Stimulated activated memory B cell treated with anti-CD40 and anti-IgM and Interleukin-4, amounts not matched to agents 10 μg/mL and 1 μg/mL and 100 μg/mL, for 72 hours (primary cell): Measurements from ENCODE around the gene BTBD3.

Experiments
- ATAC-seq: fragments of 150-1000 bp; cut with Tn5 transposase; 2 replicates; pipeline ENCODE4 v1.10.0; 2021
- H3K27ac Mint-ChIP-seq: one replicate; pipeline ENCODE4 v1.8.0; 2022; ENCODE audit warnings: mild to moderate bottlenecking, mixed read lengths
- H3K27me3 Mint-ChIP-seq: one replicate; pipeline ENCODE4 v1.8.0; 2022; ENCODE audit warnings: mixed read lengths
- H3K36me3 Mint-ChIP-seq: one replicate; pipeline ENCODE4 v1.8.0; 2022; ENCODE audit warnings: mixed read lengths
- H3K4me1 Mint-ChIP-seq: one replicate; pipeline ENCODE4 v1.8.0; 2022; ENCODE audit warnings: mixed read lengths
- H3K4me3 Mint-ChIP-seq: one replicate; pipeline ENCODE4 v1.8.0; 2022; ENCODE audit warnings: mild to moderate bottlenecking, moderate library complexity, mixed read lengths
- H3K9me3 Mint-ChIP-seq: one replicate; pipeline ENCODE4 v1.8.0; 2022; ENCODE audit warnings: mixed read lengths

Gene BTBD3

GRCh38 chr20:11905460-11906179, 12.1 kb upstream of the BTBD3 start:
- H3K27ac Mint-ChIP-seq: no peak overlapping the region
- no peak for ATAC-seq
- no peaks in the 10 kb centered on the region for H3K27me3 Mint-ChIP-seq
- no peaks in the 10 kb centered on the region for H3K36me3 Mint-ChIP-seq
- no peak overlapping the region for H3K4me3 Mint-ChIP-seq
- no peaks in the 10 kb centered on the region for H3K9me3 Mint-ChIP-seq
- no peaks in the 10 kb centered on the region for H3K4me1 Mint-ChIP-seq

- H3K27ac Mint-ChIP-seq: no peak overlapping the region
- H3K27me3 Mint-ChIP-seq: no peaks in the 10 kb centered on the region
- no peaks in the 10 kb centered on the region for H3K9me3 Mint-ChIP-seq
- no peak overlapping the region for H3K4me3 Mint-ChIP-seq
- H3K4me1 Mint-ChIP-seq: no peaks in the 10 kb centered on the region
- no peaks in the 10 kb centered on the region for H3K36me3 Mint-ChIP-seq
- ATAC-seq: no peak
These were observed 10.8 kb upstream of the BTBD3 start for GRCh38 chr20:11906626-11907480.

- no peak overlapping the region for H3K4me3 Mint-ChIP-seq
- H3K27ac Mint-ChIP-seq: no peak overlapping the region
- no peaks in the 10 kb centered on the region for H3K27me3 Mint-ChIP-seq
- ATAC-seq: no peak
- H3K36me3 Mint-ChIP-seq: no peaks in the 10 kb centered on the region
- no peaks in the 10 kb centered on the region for H3K4me1 Mint-ChIP-seq
- no peaks in the 10 kb centered on the region for H3K9me3 Mint-ChIP-seq
These were observed 10.1 kb upstream of the BTBD3 start for GRCh38 chr20:11907621-11908020.

GRCh38 chr20:11912013-11912658, 5.6 kb upstream of the BTBD3 start:
- Mint-ChIP-seq H3K27ac (no peak overlapping the region), H3K27me3 (no peaks in the 10 kb centered on the region), H3K36me3 (no peaks in the 10 kb centered on the region), H3K4me1 (no peaks in the 10 kb centered on the region), H3K9me3 (no peaks in the 10 kb centered on the region), H3K4me3 (no peak overlapping the region)
- ATAC-seq: no peak

GRCh38 chr20:11912659-11913415, 4.9 kb upstream of the BTBD3 start:
- no peak overlapping the region for H3K4me3 Mint-ChIP-seq
- H3K9me3 Mint-ChIP-seq: no peaks in the 10 kb centered on the region
- H3K36me3 Mint-ChIP-seq: no peaks in the 10 kb centered on the region
- H3K4me1 Mint-ChIP-seq: no peaks in the 10 kb centered on the region
- no peak for ATAC-seq
- no peaks in the 10 kb centered on the region for H3K27me3 Mint-ChIP-seq
- no peak overlapping the region for H3K27ac Mint-ChIP-seq

- ATAC-seq: no peak
- no peak overlapping the region for H3K4me3 Mint-ChIP-seq
- no peaks in the 10 kb centered on the region for H3K27me3 Mint-ChIP-seq
- H3K27ac Mint-ChIP-seq: no peak overlapping the region
- no peaks in the 10 kb centered on the region for H3K36me3 Mint-ChIP-seq
- H3K4me1 Mint-ChIP-seq: no peaks in the 10 kb centered on the region
- no peaks in the 10 kb centered on the region for H3K9me3 Mint-ChIP-seq
These were observed 725 bp downstream of the BTBD3 start for GRCh38 chr20:11918391-11918845.

- Mint-ChIP-seq H3K27ac (no peak overlapping the region), H3K36me3 (no peaks in the 10 kb centered on the region), H3K27me3 (no peaks in the 10 kb centered on the region), H3K4me1 (no peaks in the 10 kb centered on the region), H3K4me3 (no peak overlapping the region), H3K9me3 (no peaks in the 10 kb centered on the region)
- ATAC-seq: no peak
These were observed 1.3 kb downstream of the BTBD3 start for GRCh38 chr20:11918981-11919380.

GRCh38 chr20:11919581-11919980, 1.9 kb downstream of the BTBD3 start:
- no peaks in the 10 kb centered on the region for H3K27me3 Mint-ChIP-seq
- H3K4me1 Mint-ChIP-seq: no peaks in the 10 kb centered on the region
- ATAC-seq: no peak
- no peaks in the 10 kb centered on the region for H3K36me3 Mint-ChIP-seq
- H3K27ac Mint-ChIP-seq: no peak overlapping the region
- H3K4me3 Mint-ChIP-seq: no peak overlapping the region
- H3K9me3 Mint-ChIP-seq: no peaks in the 10 kb centered on the region

GRCh38 chr20:11920083-11920482, 2.4 kb downstream of the BTBD3 start:
- no peak overlapping the region for H3K27ac Mint-ChIP-seq
- no peaks in the 10 kb centered on the region for H3K36me3 Mint-ChIP-seq
- H3K4me3 Mint-ChIP-seq: no peak overlapping the region
- no peaks in the 10 kb centered on the region for H3K9me3 Mint-ChIP-seq
- H3K4me1 Mint-ChIP-seq: no peaks in the 10 kb centered on the region
- ATAC-seq: no peak
- H3K27me3 Mint-ChIP-seq: no peaks in the 10 kb centered on the region

- no peaks in the 10 kb centered on the region for H3K27me3 Mint-ChIP-seq
These were observed 3.6 kb downstream of the BTBD3 start for GRCh38 chr20:11921321-11921720.

GRCh38 chr20:11922561-11922960, 4.9 kb downstream of the BTBD3 start:
- Mint-ChIP-seq H3K36me3 (no peaks in the 10 kb centered on the region), H3K27me3 (no peaks in the 10 kb centered on the region), H3K4me1 (no peaks in the 10 kb centered on the region), H3K9me3 (no peaks in the 10 kb centered on the region), H3K27ac (no peak overlapping the region), H3K4me3 (no peak overlapping the region)
- no peak for ATAC-seq

More at GRCh38 chr20:11921321-11921720, 3.6 kb downstream of the BTBD3 start:
- no peaks in the 10 kb centered on the region for H3K36me3 Mint-ChIP-seq
- H3K27ac Mint-ChIP-seq: no peak overlapping the region
- H3K4me3 Mint-ChIP-seq: no peak overlapping the region
- no peaks in the 10 kb centered on the region for H3K4me1 Mint-ChIP-seq
- H3K9me3 Mint-ChIP-seq: no peaks in the 10 kb centered on the region
- no peak for ATAC-seq

GRCh38 chr20:11924923-11925322, 7.2 kb downstream of the BTBD3 start:
- no peak for ATAC-seq
- no peaks in the 10 kb centered on the region for H3K27me3 Mint-ChIP-seq
- no peak overlapping the region for H3K27ac Mint-ChIP-seq
- H3K4me3 Mint-ChIP-seq: no peak overlapping the region
- no peaks in the 10 kb centered on the region for H3K36me3 Mint-ChIP-seq
- no peaks in the 10 kb centered on the region for H3K9me3 Mint-ChIP-seq
- no peaks in the 10 kb centered on the region for H3K4me1 Mint-ChIP-seq

- ATAC-seq: no peak
- Mint-ChIP-seq H3K27me3 (no peaks in the 10 kb centered on the region), H3K4me1 (no peaks in the 10 kb centered on the region), H3K27ac (no peak overlapping the region), H3K4me3 (no peak overlapping the region), H3K36me3 (no peaks in the 10 kb centered on the region), H3K9me3 (no peaks in the 10 kb centered on the region)
These were observed 8.8 kb downstream of the BTBD3 start for GRCh38 chr20:11926292-11926998.

GRCh38 chr20:11929947-11930346, 12.3 kb downstream of the BTBD3 start:
- Mint-ChIP-seq H3K27ac (no peak overlapping the region), H3K36me3 (no peaks in the 10 kb centered on the region)
- ATAC-seq: no peak

More at GRCh38 chr20:11929947-11930346, 12.3 kb downstream of the BTBD3 start:
- no peak overlapping the region for H3K4me3 Mint-ChIP-seq
- H3K9me3 Mint-ChIP-seq: no peaks in the 10 kb centered on the region
- no peaks in the 10 kb centered on the region for H3K27me3 Mint-ChIP-seq
- no peaks in the 10 kb centered on the region for H3K4me1 Mint-ChIP-seq
